Esophagus squamous epithelium (tissue), 4 donors: ENCODE results near the gene MCM6.

Experiments used
- POLR2A ChIP-seq, 4 donors: fragments of 450-650 bp; IDR thresholded peaks; one replicate each; pipeline ENCODE4 v1.6.1; 2017; ENCODE audit warnings: antibody characterized with exemption in 4 of 4, mild to moderate bottlenecking in 4 of 4, moderate library complexity in 3 of 4
- TF ChIP-seq, protein P1 (sequence below), 6 experiments: fragments of 450-650 bp in 4 of 6; fragments of 200-600 bp in 2 of 6; sonication (generic) in 2 of 6; IDR thresholded peaks; one replicate each; pipeline ENCODE4 v1.5.1; 2016 to 2019; ENCODE audit warnings: antibody characterized with exemption in 6 of 6, mild to moderate bottlenecking in 4 of 6, moderate library complexity in 4 of 6

DNA sequence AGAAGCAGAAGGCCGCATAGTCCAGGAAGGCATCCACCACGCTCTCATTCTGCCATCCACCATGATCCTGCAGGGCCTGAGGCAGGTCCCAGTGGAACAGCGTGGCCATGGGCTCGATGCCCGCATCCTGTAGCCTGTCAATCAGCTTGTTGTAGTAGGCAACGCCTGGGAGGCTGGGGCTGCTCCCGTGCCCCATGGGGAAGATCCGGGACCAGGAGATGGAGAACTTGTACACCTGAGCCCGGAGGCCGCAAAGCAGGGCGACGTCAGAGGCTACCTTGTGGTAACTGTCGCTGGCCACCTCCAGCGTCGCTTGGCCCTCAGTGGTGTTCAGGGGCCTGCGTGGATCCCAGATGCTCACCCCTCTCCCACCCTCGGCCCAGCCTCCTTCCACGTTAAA, 58.8 kb downstream of the MCM6 start:
- TF ChIP-seq, protein P1, sequence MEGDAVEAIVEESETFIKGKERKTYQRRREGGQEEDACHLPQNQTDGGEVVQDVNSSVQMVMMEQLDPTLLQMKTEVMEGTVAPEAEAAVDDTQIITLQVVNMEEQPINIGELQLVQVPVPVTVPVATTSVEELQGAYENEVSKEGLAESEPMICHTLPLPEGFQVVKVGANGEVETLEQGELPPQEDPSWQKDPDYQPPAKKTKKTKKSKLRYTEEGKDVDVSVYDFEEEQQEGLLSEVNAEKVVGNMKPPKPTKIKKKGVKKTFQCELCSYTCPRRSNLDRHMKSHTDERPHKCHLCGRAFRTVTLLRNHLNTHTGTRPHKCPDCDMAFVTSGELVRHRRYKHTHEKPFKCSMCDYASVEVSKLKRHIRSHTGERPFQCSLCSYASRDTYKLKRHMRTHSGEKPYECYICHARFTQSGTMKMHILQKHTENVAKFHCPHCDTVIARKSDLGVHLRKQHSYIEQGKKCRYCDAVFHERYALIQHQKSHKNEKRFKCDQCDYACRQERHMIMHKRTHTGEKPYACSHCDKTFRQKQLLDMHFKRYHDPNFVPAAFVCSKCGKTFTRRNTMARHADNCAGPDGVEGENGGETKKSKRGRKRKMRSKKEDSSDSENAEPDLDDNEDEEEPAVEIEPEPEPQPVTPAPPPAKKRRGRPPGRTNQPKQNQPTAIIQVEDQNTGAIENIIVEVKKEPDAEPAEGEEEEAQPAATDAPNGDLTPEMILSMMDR (IDR thresholded peaks at IDR 0.05): no peak
- TF ChIP-seq POLR2A (IDR thresholded peaks at IDR 0.05): no peak
